SK-MEL-5 (cell line): ENCODE results near the gene PGRMC1. TPM values are rescaled to one million over a fixed set of nuclear protein-coding genes. Genes with fewer than 3 reads are reported as not detected.
"Not testable (repeated sequence)": the region's sequence is repeated elsewhere in the genome, so short reads cannot be mapped to it uniquely, and the experiment has no call there.

Experiments
- DNase-seq: peaks from one replicate; pipeline ENCODE4 v3.0.0-alpha.2; 2016; ENCODE audit warnings: low read depth, low spot score
- in situ Hi-C: cut with HindIII; loops from 2 replicates; pipeline ENCODE4 v1.10.0; 2016; ENCODE audit warnings: low sequenced_read_pairs, high pct_unique_total_duplicates, low pct_unique_long_range_greater_than_20kb
- total RNA-seq: library from RNA; depleted of rRNA; stranded (reverse); fragments of >200 nt; shearing (Covaris generic); gene quantifications from 2 replicates; pipeline ENCODE4 v1.2.3, GENCODE V29; 2014; rRNA removed

PGRMC1 gene
- total RNA-seq, 1 experiment from 2014 or later = 109 TPM

DNA sequence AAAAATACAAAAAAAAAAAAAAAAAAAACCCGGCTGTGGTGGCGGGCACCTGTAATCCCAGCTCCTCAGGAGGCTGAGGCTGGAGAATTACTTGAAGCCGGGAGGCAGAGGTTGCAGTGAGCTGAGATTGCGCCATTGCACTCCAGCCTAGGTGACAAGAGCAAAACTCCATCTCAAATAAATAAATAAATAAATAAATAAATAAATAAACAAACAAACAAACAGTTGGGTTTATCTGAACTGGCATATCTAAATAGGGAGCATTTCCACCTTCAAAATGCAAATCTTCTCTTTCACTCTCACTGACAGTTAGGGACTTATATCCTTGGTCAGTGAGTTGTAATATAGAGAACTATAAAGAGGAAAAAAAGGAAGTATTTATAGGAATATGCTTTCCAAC lies 46.3 kb downstream of the PGRMC1 start:
- in situ Hi-C loops, DNase-seq: not testable (repeated sequence)

DNA sequence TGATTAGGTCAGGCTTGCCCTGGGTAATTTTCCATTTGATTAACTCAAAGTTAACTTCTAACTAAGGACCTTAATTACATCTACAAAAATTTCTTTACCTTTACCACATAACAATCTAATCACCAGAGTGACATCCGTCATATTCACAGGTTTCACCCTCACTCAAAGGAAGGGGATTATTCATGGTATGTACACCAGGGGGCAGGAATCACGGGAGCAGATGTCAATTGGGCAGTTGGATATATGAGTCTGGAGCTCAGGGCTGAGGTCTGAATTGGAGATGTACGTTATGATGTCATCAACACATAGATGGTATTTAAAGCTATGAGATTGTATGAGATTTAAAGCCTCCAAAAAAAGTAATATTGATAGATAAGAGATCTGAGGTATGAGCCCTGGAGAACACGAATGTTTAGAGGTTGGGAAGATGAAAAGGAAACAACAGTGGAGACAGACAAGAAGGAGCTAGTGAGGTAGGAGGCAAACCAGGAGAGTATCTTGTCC lies 52.9 kb downstream of the PGRMC1 start:
- DNase-seq = peak; percentile 22
- in situ Hi-C loops = no loop called here

DNA sequence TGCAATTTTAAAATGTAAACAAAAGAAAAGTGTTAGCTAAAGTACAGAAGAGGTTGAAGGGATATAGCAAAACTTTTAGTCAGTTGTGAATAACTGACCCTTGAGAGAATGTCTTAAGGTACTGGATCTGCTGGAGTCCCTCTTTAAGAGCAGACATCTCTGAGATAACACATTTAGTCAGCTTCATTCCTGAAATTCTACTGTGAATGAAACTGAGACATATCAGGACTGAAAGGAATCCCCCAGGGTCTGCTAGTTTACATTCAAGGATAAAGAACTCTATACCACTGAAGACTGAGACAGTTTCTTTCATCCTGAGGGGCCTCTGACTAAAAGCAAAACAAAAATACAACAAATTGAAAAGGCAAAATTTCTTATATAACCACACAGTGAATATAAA lies 54.4 kb downstream of the PGRMC1 start:
- no peak for DNase-seq
- in situ Hi-C loops = no loop called here

DNA sequence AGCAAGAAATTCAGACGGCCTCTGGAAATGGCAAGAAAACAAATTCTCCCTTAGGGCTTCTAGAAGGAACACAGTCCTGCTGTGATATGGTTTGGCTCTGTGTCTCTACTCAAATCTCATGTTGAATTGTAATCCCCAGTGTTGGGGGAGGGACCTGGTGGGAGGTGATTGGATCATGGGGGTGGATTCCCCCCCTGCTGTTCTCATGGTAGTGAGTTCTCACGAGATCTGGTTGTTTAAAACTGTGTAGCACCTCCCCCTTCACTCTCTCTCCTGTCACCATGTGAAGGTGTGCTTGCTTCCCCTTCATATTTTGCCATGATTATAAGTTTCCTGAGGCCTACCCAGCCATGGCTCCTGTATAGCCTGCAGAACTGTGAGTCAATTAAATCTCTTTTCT lies 55.2 kb downstream of the PGRMC1 start:
- DNase-seq, in situ Hi-C loops: not testable (repeated sequence)

DNA sequence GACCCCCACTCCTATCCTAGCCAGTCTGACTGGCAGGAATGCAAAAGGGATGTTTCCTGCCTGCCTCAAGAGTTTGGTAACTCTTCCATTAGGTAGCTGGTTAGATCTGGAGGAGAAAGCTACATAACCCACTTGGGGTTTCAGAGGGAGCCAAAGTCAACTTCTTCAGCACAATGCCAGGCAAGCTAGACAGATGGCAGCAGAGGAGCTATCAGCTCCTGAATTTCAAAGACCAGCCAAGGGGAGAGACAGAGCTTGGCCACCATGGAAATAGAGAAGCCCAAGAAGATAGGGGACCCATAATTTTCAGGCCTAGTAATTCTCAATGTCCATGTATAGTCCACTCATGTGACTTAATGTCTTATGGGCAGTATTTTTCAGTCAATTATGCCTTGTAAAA lies 56.4 kb downstream of the PGRMC1 start:
- DNase-seq = peak; percentile 22
- in situ Hi-C loops = no loop called here

Other genes with a start within 250 kb of the PGRMC1 start
- not detected in 2 replicates for gene CT47C1, start 163.3 kb upstream of the PGRMC1 start, total RNA-seq
- 0.05 and 0.08 TPM in 2 replicates for gene KIAA1210, start 108.5 kb upstream of the PGRMC1 start, total RNA-seq
- 18.9 and 19.2 TPM in 2 replicates for gene SLC25A43, start 163.1 kb downstream of the PGRMC1 start, total RNA-seq
- 234 and 243 TPM in 2 replicates for gene SLC25A5, start 232.2 kb downstream of the PGRMC1 start, total RNA-seq